SK-N-SH treated with all-trans-retinoic acid at 6 μM for 48 hours (cell line): ENCODE measurements around the gene CASP9.

Experiments
- ARNTL ChIP-seq: fragments of 450-650 bp; formaldehyde crosslinking; IDR thresholded peaks from 2 replicates; pipeline ENCODE4 v1.5.0; 2020; ENCODE audit warnings: low read depth, mild to moderate bottlenecking, moderate library complexity, borderline replicate concordance
- CSDC2 ChIP-seq: fragments of 250-450 bp; sonication (Bioruptor Pico); IDR thresholded peaks from 2 replicates; pipeline ENCODE4 v1.5.0; 2020; ENCODE audit warnings: mild to moderate bottlenecking, moderate library complexity
- ISL1 ChIP-seq: fragments of 250-450 bp; sonication (Bioruptor Pico); IDR thresholded peaks from 2 replicates; pipeline ENCODE4 v2.1.2; 2022; ENCODE audit warnings: mild to moderate bottlenecking, moderate library complexity
- OSR1 ChIP-seq: fragments of 250-450 bp; sonication (Bioruptor Pico); IDR thresholded peaks from 2 replicates; pipeline ENCODE4 v1.8.0; 2022; ENCODE audit warnings: moderate library complexity, mild to moderate bottlenecking, inconsistent platforms
- PPARA ChIP-seq: fragments of 250-450 bp; sonication (Bioruptor Pico); IDR thresholded peaks from 2 replicates; pipeline ENCODE4 v1.5.0; 2020; ENCODE audit warnings: mild to moderate bottlenecking, borderline replicate concordance
- RARB ChIP-seq: fragments of 250-450 bp; sonication (Bioruptor Pico); IDR thresholded peaks from 2 replicates; pipeline ENCODE4 v1.8.0; 2021; ENCODE audit warnings: mild to moderate bottlenecking, moderate library complexity
- SNAI2 ChIP-seq: fragments of 250-450 bp; sonication (Bioruptor Pico); IDR thresholded peaks from 2 replicates; pipeline ENCODE4 v1.5.0; 2020; ENCODE audit warnings: mild to moderate bottlenecking, moderate library complexity
- TOX ChIP-seq: fragments of 250-450 bp; sonication (Bioruptor Pico); IDR thresholded peaks from 2 replicates; pipeline ENCODE4 v1.8.0; 2021; ENCODE audit warnings: mild to moderate bottlenecking, moderate library complexity, borderline replicate concordance
- ZFP3 ChIP-seq: fragments of 250-450 bp; sonication (Bioruptor Pico); IDR thresholded peaks from 2 replicates; pipeline ENCODE4 v1.5.0; 2020; ENCODE audit warnings: mild to moderate bottlenecking, moderate library complexity
- ZFP30 ChIP-seq: fragments of 450-650 bp; formaldehyde crosslinking; IDR thresholded peaks from 2 replicates; pipeline ENCODE4 v1.5.0; 2022; ENCODE audit warnings: mild to moderate bottlenecking, moderate library complexity
- ZNF8 ChIP-seq: fragments of 450-650 bp; formaldehyde crosslinking; IDR thresholded peaks from 2 replicates; pipeline ENCODE4 v1.5.0; 2020; ENCODE audit warnings: mild to moderate bottlenecking, moderate library complexity
- TF ChIP-seq, protein P1 (sequence below): fragments of 250-450 bp; sonication (Bioruptor Pico); IDR thresholded peaks from 2 replicates; pipeline ENCODE4 v1.5.1; 2021; ENCODE audit warnings: mild to moderate bottlenecking, moderate library complexity
- TF ChIP-seq, protein P2 (sequence below): fragments of 250-450 bp; sonication (Bioruptor Pico); IDR thresholded peaks from 2 replicates; pipeline ENCODE4 v1.8.0; 2020; ENCODE audit warnings: mild to moderate bottlenecking, moderate library complexity, borderline replicate concordance
- TF ChIP-seq, protein P3 (sequence below): fragments of 250-450 bp; sonication (Bioruptor Pico); IDR thresholded peaks from 2 replicates; pipeline ENCODE4 v1.5.1; 2020; ENCODE audit warnings: low read depth, mild to moderate bottlenecking, moderate library complexity

DNA sequence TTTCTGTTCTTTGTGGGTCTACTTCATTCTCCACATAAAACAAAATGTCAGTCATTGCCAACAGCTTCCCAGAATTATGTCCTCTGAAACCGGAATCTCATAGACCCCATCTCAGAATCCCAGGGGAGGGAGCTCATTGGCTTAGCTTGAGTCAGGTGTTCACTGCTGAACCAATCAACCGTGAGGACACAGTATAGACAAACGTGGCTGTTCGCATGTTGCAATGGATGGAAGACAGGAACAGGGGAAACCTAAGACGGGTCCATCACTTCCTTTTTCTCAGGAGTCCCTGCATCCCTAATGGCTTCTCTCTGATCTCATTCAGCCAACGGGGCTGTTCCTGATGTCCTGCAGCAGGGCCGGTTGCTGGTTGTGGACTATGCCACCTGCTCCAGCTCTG is 58.3 kb downstream of the CASP9 start:
- TF ChIP-seq CSDC2 (CRISPR knock-in tag) (no peak), TOX (no peak), ARNTL (CRISPR knock-in tag) (no peak), PPARA (no peak), OSR1 (no peak), RARB (no peak), SNAI2 (CRISPR knock-in tag) (no peak), ZNF8 (no peak), ISL1 (no peak), ZFP3 (no peak), ZFP30 (CRISPR knock-in tag) (no peak)
- TF ChIP-seq, protein P1, sequence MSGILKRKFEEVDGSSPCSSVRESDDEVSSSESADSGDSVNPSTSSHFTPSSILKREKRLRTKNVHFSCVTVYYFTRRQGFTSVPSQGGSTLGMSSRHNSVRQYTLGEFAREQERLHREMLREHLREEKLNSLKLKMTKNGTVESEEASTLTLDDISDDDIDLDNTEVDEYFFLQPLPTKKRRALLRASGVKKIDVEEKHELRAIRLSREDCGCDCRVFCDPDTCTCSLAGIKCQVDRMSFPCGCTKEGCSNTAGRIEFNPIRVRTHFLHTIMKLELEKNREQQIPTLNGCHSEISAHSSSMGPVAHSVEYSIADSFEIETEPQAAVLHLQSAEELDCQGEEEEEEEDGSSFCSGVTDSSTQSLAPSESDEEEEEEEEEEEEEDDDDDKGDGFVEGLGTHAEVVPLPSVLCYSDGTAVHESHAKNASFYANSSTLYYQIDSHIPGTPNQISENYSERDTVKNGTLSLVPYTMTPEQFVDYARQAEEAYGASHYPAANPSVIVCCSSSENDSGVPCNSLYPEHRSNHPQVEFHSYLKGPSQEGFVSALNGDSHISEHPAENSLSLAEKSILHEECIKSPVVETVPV (CRISPR knock-in tag) = no peak
- TF ChIP-seq, protein P2, sequence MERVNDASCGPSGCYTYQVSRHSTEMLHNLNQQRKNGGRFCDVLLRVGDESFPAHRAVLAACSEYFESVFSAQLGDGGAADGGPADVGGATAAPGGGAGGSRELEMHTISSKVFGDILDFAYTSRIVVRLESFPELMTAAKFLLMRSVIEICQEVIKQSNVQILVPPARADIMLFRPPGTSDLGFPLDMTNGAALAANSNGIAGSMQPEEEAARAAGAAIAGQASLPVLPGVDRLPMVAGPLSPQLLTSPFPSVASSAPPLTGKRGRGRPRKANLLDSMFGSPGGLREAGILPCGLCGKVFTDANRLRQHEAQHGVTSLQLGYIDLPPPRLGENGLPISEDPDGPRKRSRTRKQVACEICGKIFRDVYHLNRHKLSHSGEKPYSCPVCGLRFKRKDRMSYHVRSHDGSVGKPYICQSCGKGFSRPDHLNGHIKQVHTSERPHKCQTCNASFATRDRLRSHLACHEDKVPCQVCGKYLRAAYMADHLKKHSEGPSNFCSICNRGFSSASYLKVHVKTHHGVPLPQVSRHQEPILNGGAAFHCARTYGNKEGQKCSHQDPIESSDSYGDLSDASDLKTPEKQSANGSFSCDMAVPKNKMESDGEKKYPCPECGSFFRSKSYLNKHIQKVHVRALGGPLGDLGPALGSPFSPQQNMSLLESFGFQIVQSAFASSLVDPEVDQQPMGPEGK (CRISPR knock-in tag) = no peak
- TF ChIP-seq, protein P3, sequence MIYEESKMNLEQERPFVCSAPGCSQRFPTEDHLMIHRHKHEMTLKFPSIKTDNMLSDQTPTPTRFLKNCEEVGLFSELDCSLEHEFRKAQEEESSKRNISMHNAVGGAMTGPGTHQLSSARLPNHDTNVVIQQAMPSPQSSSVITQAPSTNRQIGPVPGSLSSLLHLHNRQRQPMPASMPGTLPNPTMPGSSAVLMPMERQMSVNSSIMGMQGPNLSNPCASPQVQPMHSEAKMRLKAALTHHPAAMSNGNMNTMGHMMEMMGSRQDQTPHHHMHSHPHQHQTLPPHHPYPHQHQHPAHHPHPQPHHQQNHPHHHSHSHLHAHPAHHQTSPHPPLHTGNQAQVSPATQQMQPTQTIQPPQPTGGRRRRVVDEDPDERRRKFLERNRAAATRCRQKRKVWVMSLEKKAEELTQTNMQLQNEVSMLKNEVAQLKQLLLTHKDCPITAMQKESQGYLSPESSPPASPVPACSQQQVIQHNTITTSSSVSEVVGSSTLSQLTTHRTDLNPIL (CRISPR knock-in tag) = no peak
